AG10803 (cell line): ENCODE results near the gene SEZ6L2.
"Not testable (repeated sequence)": the region's sequence is repeated elsewhere in the genome, so short reads cannot be mapped to it uniquely, and the experiment has no call there.

Experiments
- DNase-seq: peaks from one replicate; pipeline ENCODE4 v3.0.0; 2010; ENCODE audit warnings: low read depth
- H3K4me3 ChIP-seq: 2 replicates; pipeline ENCODE4 v1.5.1; 2011; ENCODE audit warnings: mild to moderate bottlenecking, low read length, control low read depth
- CTCF ChIP-seq: conservative IDR thresholded peaks from 2 replicates; pipeline ENCODE4 v1.5.1; 2011; ENCODE audit warnings: mild to moderate bottlenecking, low read length, control low read depth, inconsistent platforms

SEZ6L2 gene

GRCh38 chr16:29896841-29897240 lies 2.5 kb downstream of the SEZ6L2 start:
- no peak for DNase-seq
- no peak for TF ChIP-seq CTCF
- H3K4me3 ChIP-seq, result no peak overlapping the region

GRCh38 chr16:29894352-29894751 lies 5.0 kb downstream of the SEZ6L2 start:
- TF ChIP-seq CTCF, result no peak
- no peak overlapping the region for H3K4me3 ChIP-seq
- DNase-seq, result no peak

GRCh38 chr16:29893553-29893952 lies 5.8 kb downstream of the SEZ6L2 start:
- TF ChIP-seq CTCF, result no peak
- DNase-seq, result no peak

GRCh38 chr16:29892458-29892813 lies 6.9 kb downstream of the SEZ6L2 start:
- no peak for DNase-seq
- no peak for TF ChIP-seq CTCF
- H3K4me3 ChIP-seq, result no peak overlapping the region

More at GRCh38 chr16:29893553-29893952, 5.8 kb downstream of the SEZ6L2 start:
- H3K4me3 ChIP-seq, result no peak overlapping the region

GRCh38 chr16:29891525-29892457 lies 7.6 kb downstream of the SEZ6L2 start:
- no peak for DNase-seq
- no peak overlapping the region for H3K4me3 ChIP-seq
- no peak for TF ChIP-seq CTCF

GRCh38 chr16:29889372-29889771 lies 10.0 kb downstream of the SEZ6L2 start:
- DNase-seq, H3K4me3 ChIP-seq: not testable (repeated sequence)

GRCh38 chr16:29883987-29884386 lies 15.4 kb downstream of the SEZ6L2 start:
- no peak for DNase-seq
- no peak for TF ChIP-seq CTCF

GRCh38 chr16:29881050-29881449 lies 18.3 kb downstream of the SEZ6L2 start:
- DNase-seq, result no peak
- no peak overlapping the region for H3K4me3 ChIP-seq
- no peak for TF ChIP-seq CTCF

More at GRCh38 chr16:29883987-29884386, 15.4 kb downstream of the SEZ6L2 start:
- H3K4me3 ChIP-seq, result no peak overlapping the region
